Natural killer cell (primary cell): ENCODE measurements around the gene TAGLN2. TPM values are rescaled to one million over a fixed set of nuclear protein-coding genes. Genes with fewer than 3 reads are reported as not detected.

ENCODE experiments used
- ATAC-seq, 3 donors: fragments of 150-1000 bp in 2 of 3; fragments of 200-7000 bp in 1 of 3; cut with Tn5 transposase; 1 replicate in 1 of 3; 2 replicates in 2 of 3; pipeline ENCODE4 v1.10.0; 2021; ENCODE audit warnings: mild to moderate bottlenecking in 2 of 3, moderate library complexity in 2 of 3
- DNase-seq, 2 donors: peaks; one replicate each; pipeline versions ENCODE4 v3.0.0 to v3.0.0-alpha.2; 2013 to 2021; ENCODE audit warnings: mixed read lengths in 1 of 2
- H3K27ac ChIP-seq: one replicate; pipeline ENCODE4 v1.5.1; 2013; ENCODE audit warnings: mild to moderate bottlenecking, low read length
- H3K27me3 ChIP-seq: one replicate; pipeline ENCODE4 v1.6.1; 2013; ENCODE audit warnings: low read length; ENCODE audit not compliant: control insufficient read depth, insufficient read depth
- H3K36me3 ChIP-seq: one replicate; pipeline ENCODE4 v1.6.1; 2013; ENCODE audit warnings: low read length; ENCODE audit not compliant: control insufficient read depth, insufficient read depth
- H3K4me1 ChIP-seq: one replicate; pipeline ENCODE4 v1.6.1; 2013; ENCODE audit warnings: low read length; ENCODE audit not compliant: control insufficient read depth, insufficient read depth
- H3K4me3 ChIP-seq: one replicate; pipeline ENCODE4 v1.5.1; 2013; ENCODE audit warnings: low read length
- H3K9me3 ChIP-seq: one replicate; pipeline ENCODE4 v1.6.1; 2013; ENCODE audit warnings: low read length; ENCODE audit not compliant: control insufficient read depth, insufficient read depth
- H3K27ac Mint-ChIP-seq, 2 donors: one replicate each; pipeline ENCODE4 v1.8.0; 2022; ENCODE audit warnings: mild to moderate bottlenecking in 2 of 2, mixed read lengths in 2 of 2, moderate library complexity in 1 of 2
- H3K27me3 Mint-ChIP-seq, 2 donors: one replicate each; pipeline ENCODE4 v1.8.0; 2022; ENCODE audit warnings: low read depth in 2 of 2, mixed read lengths in 2 of 2
- H3K36me3 Mint-ChIP-seq: one replicate; pipeline ENCODE4 v1.8.0; 2022; ENCODE audit warnings: mixed read lengths
- H3K4me1 Mint-ChIP-seq, 2 donors: one replicate each; pipeline ENCODE4 v1.8.0; 2022; ENCODE audit warnings: mixed read lengths in 2 of 2
- H3K4me3 Mint-ChIP-seq: one replicate; pipeline ENCODE4 v1.8.0; 2022; ENCODE audit warnings: mild to moderate bottlenecking, moderate library complexity, mixed read lengths
- H3K9me3 Mint-ChIP-seq, 2 donors: one replicate each; pipeline ENCODE4 v1.8.0; 2022; ENCODE audit warnings: mixed read lengths in 2 of 2
- CTCF ChIP-seq: fragments of 200-600 bp; IDR thresholded peaks from one replicate; pipeline ENCODE4 v1.8.0; 2022; ENCODE audit warnings: antibody characterized with exemption
- WGBS: methylation state at CpG from one replicate; pipeline ENCODE4 v1.1.7; 2013; ENCODE audit warnings: missing lambda C conversion rate; ENCODE audit not compliant: insufficient coverage; 5-methylcytosine and 5-hydroxymethylcytosine counted together
- intact Hi-C: fragments of 100-400 bp; cut with micrococcal nuclease; formaldehyde crosslinking; loops from one replicate; pipeline ENCODE4 v1.14.2; 2022
- total RNA-seq, 4 donors: library from RNA; stranded (reverse); fragments of 120-200 nt in 1 of 4; gene quantifications; one replicate each; pipeline versions ENCODE4 v1.2.3 to v1.2.4, GENCODE V29; 2013 to 2022

TAGLN2 gene
- total RNA-seq, 3 donors from 2014 or later (not counting 1 experiment from before 2014, with no cell fraction given): 344 to 394 (median 358) TPM

- no peak for ATAC-seq
- Histone ChIP-seq H3K36me3 (peaks cover 45% of the 10 kb centered on the region), H3K27me3 (no peaks in the 10 kb centered on the region), H3K9me3 (no peaks in the 10 kb centered on the region), H3K27ac (no peak overlapping the region), H3K4me3 (no peak overlapping the region), H3K4me1 (peaks cover 51% of the 10 kb centered on the region)
- intact Hi-C loops: loop anchor here (5.0 kb wide), 1 partner anchor 342 kb away; the partner anchor contains the start of gene DCAF8
- 97% methylated on average over 10 of the region's 10 CpGs for WGBS
- peak overlapping the region; percentile 93 to 98 for H3K27ac Mint-ChIP-seq
- H3K4me3 Mint-ChIP-seq: no peak overlapping the region
- H3K27me3 Mint-ChIP-seq: peaks cover 0 to 2% of the 10 kb centered on the region in 2 donors
- TF ChIP-seq CTCF: no peak
- peaks cover 61 to 82% of the 10 kb centered on the region in 2 donors for H3K4me1 Mint-ChIP-seq
- no peak for DNase-seq
- peaks cover 9% of the 10 kb centered on the region for H3K36me3 Mint-ChIP-seq
- H3K9me3 Mint-ChIP-seq: no peaks in the 10 kb centered on the region
Observed at GRCh38 chr1:159920202-159920601, 5.1 kb downstream of the TAGLN2 start.

GRCh38 chr1:159919236-159919865, 6.0 kb downstream of the TAGLN2 start:
- whole genome bisulfite sequencing: 97% methylated on average over 10 of the region's 10 CpGs
- H3K27ac Mint-ChIP-seq: peak overlapping the region; percentile 93 to 98
- TF ChIP-seq CTCF: no peak
- no peak overlapping the region for H3K27ac ChIP-seq
- peaks cover 45% of the 10 kb centered on the region for H3K36me3 ChIP-seq
- H3K4me3 ChIP-seq: no peak overlapping the region
- H3K27me3 ChIP-seq: no peaks in the 10 kb centered on the region
- intact Hi-C loops: no loop called here
- H3K4me3 Mint-ChIP-seq: no peak overlapping the region
- H3K27me3 Mint-ChIP-seq: peaks cover 0 to 2% of the 10 kb centered on the region in 2 donors
- no peaks in the 10 kb centered on the region for H3K9me3 Mint-ChIP-seq
- H3K36me3 Mint-ChIP-seq: peaks cover 9% of the 10 kb centered on the region
- H3K4me1 Mint-ChIP-seq: peaks cover 60 to 79% of the 10 kb centered on the region in 2 donors
- peaks cover 49% of the 10 kb centered on the region for H3K4me1 ChIP-seq
- H3K9me3 ChIP-seq: no peaks in the 10 kb centered on the region
- ATAC-seq: no peak
- DNase-seq: no peak

- Histone ChIP-seq H3K4me3 (no peak overlapping the region), H3K27ac (no peak overlapping the region), H3K27me3 (no peaks in the 10 kb centered on the region), H3K36me3 (peaks cover 45% of the 10 kb centered on the region), H3K9me3 (no peaks in the 10 kb centered on the region), H3K4me1 (peaks cover 47% of the 10 kb centered on the region)
- Mint-ChIP-seq H3K27ac (peak overlapping the region; percentile 93 to 98), H3K27me3 (no peaks in the 10 kb centered on the region), H3K36me3 (peaks cover 9% of the 10 kb centered on the region), H3K4me3 (no peak overlapping the region), H3K4me1 (peaks cover 63 to 79% of the 10 kb centered on the region in 2 donors), H3K9me3 (no peaks in the 10 kb centered on the region)
- intact Hi-C loops: no loop called here
- ATAC-seq (no peak), DNase-seq (no peak)
- WGBS: 94% methylated on average over 13 of the region's 13 CpGs
- TF ChIP-seq CTCF: no peak
Observed at GRCh38 chr1:159918352-159919200, 6.7 kb downstream of the TAGLN2 start.
